Gastroesophageal sphincter (tissue), 4 donors: Measurements from ENCODE around the gene FGFR3. TPM values are rescaled to one million over a fixed set of nuclear protein-coding genes. Genes with fewer than 3 reads are reported as not detected.

ENCODE experiments used
- ATAC-seq: fragments of 150-250 bp; one replicate; pipeline ENCODE4 v1.9.1; 2016; ENCODE audit warnings: mild to moderate bottlenecking, moderate library complexity
- H3K27ac ChIP-seq, 4 donors: fragments of 200-600 bp; sonication (generic) in 3 of 4; 1 replicate in 3 of 4; 2 replicates in 1 of 4; pipeline ENCODE4 v1.5.1; 2016 to 2019
- H3K27me3 ChIP-seq: fragments of 200-600 bp; sonication (generic); one replicate; pipeline ENCODE4 v1.5.1; 2019
- H3K36me3 ChIP-seq, 2 donors: fragments of 200-600 bp; sonication (generic); one replicate each; pipeline ENCODE4 v1.5.1; 2019; ENCODE audit warnings: control low read depth in 1 of 2
- H3K4me1 ChIP-seq, 3 donors: fragments of 200-600 bp; sonication (generic); 1 replicate in 2 of 3; 2 replicates in 1 of 3; pipeline ENCODE4 v1.5.1; 2016 to 2019; ENCODE audit warnings: control low read depth in 2 of 3
- H3K4me3 ChIP-seq, 2 donors: fragments of 200-600 bp; sonication (generic); one replicate each; pipeline ENCODE4 v1.5.1; 2019; ENCODE audit warnings: mild to moderate bottlenecking in 1 of 2, moderate library complexity in 1 of 2
- H3K9me3 ChIP-seq, 3 donors: fragments of 200-600 bp; sonication (generic); one replicate each; pipeline ENCODE4 v1.5.1; 2017 to 2019; ENCODE audit warnings: control low read depth in 2 of 3
- CTCF ChIP-seq, 4 experiments: fragments of 200-600 bp in 2 of 4; fragments of 450-650 bp in 2 of 4; sonication (generic) in 1 of 4; IDR thresholded peaks; one replicate each; pipeline ENCODE4 v1.5.1; 2017 to 2019; ENCODE audit warnings: antibody characterized with exemption in 4 of 4, mild to moderate bottlenecking in 2 of 4, moderate library complexity in 2 of 4
- EP300 ChIP-seq: sonication (generic); formaldehyde crosslinking; IDR thresholded peaks from one replicate; pipeline ENCODE4 v1.6.1; 2017; ENCODE audit warnings: antibody characterized with exemption, mild to moderate bottlenecking
- POLR2A ChIP-seq, 2 donors: fragments of 450-650 bp; IDR thresholded peaks; one replicate each; pipeline ENCODE4 v1.6.1; 2017; ENCODE audit warnings: antibody characterized with exemption in 2 of 2, mild to moderate bottlenecking in 2 of 2, moderate library complexity in 1 of 2
- POLR2AphosphoS5 ChIP-seq: sonication (generic); formaldehyde crosslinking; IDR thresholded peaks from one replicate; pipeline ENCODE4 v1.6.1; 2017; ENCODE audit warnings: antibody characterized with exemption
- WGBS, 2 donors: methylation state at CpG; one replicate each; pipeline ENCODE4 v1.1.5; 2018; ENCODE audit warnings: low coverage in 1 of 2; 5-methylcytosine and 5-hydroxymethylcytosine counted together
- total RNA-seq, 4 donors: library from RNA; depleted of rRNA; stranded (reverse); fragments of >200 nt; gene quantifications; one replicate each; pipeline ENCODE4 v1.1.0, GENCODE V29; 2016

Gene FGFR3
- total RNA-seq, 4 donors from 2014 or later = 1.4 to 17.7 (median 1.8) TPM

- ATAC-seq = no peak
- Histone ChIP-seq H3K9me3 (no peaks in the 10 kb centered on the region), H3K36me3 (peaks cover 0 to 38% of the 10 kb centered on the region in 2 donors), H3K27me3 (no peaks in the 10 kb centered on the region), H3K27ac (no peak overlapping the region), H3K4me3 (no peak overlapping the region), H3K4me1 (peaks cover 0 to 45% (median 8%) of the 10 kb centered on the region in 3 donors)
- TF ChIP-seq CTCF (IDR thresholded peaks at IDR 0.05) = no peak
- no peak for TF ChIP-seq POLR2A (IDR thresholded peaks at IDR 0.05)
- TF ChIP-seq POLR2AphosphoS5 = no peak
- TF ChIP-seq EP300 = no peak
- 90% methylated on average over 6 of the region's 10 CpGs; no CpG with 5 or more reads in 1 of the 2 donors for WGBS, 2 donors
These were observed 57.2 kb downstream of the FGFR3 start for GRCh38 chr4:1850276-1850675.

- H3K4me1 ChIP-seq = peaks cover 0 to 47% (median 8%) of the 10 kb centered on the region in 3 donors
- WGBS, 2 donors = 64 to 69% methylated on average over 2 to 9 of the region's 11 CpGs
- no peaks in the 10 kb centered on the region for H3K27me3 ChIP-seq
- peaks cover 0 to 29% of the 10 kb centered on the region in 2 donors for H3K36me3 ChIP-seq
- H3K4me3 ChIP-seq = no peak overlapping the region
- no peak for ATAC-seq
- TF ChIP-seq POLR2A (IDR thresholded peaks at IDR 0.05) = no peak
- TF ChIP-seq CTCF (IDR thresholded peaks at IDR 0.05) = no peak
- no peak for TF ChIP-seq POLR2AphosphoS5
- TF ChIP-seq EP300 = no peak
- H3K9me3 ChIP-seq = no peaks in the 10 kb centered on the region
- H3K27ac ChIP-seq = no peak overlapping the region
These were observed 58.1 kb downstream of the FGFR3 start for GRCh38 chr4:1851160-1851559.

GRCh38 chr4:1851575-1852410 lies 58.7 kb downstream of the FGFR3 start:
- ATAC-seq = no peak
- Histone ChIP-seq H3K4me1 (peaks cover 0 to 50% (median 10%) of the 10 kb centered on the region in 3 donors), H3K9me3 (no peaks in the 10 kb centered on the region), H3K27me3 (no peaks in the 10 kb centered on the region), H3K36me3 (peaks cover 0 to 25% of the 10 kb centered on the region in 2 donors), H3K27ac (no peak overlapping the region), H3K4me3 (no peak overlapping the region)
- TF ChIP-seq CTCF (IDR thresholded peaks at IDR 0.05) (no peak), POLR2AphosphoS5 (no peak), EP300 (no peak), POLR2A (IDR thresholded peaks at IDR 0.05) (no peak)
- WGBS, 2 donors = 78 to 83% methylated on average over 11 to 12 of the region's 16 CpGs

GRCh38 chr4:1852904-1853623 lies 60.0 kb downstream of the FGFR3 start:
- H3K9me3 ChIP-seq = no peaks in the 10 kb centered on the region
- ATAC-seq = no peak
- H3K36me3 ChIP-seq = peaks cover 0 to 12% of the 10 kb centered on the region in 2 donors
- 57 to 74% methylated on average over 2 to 9 of the region's 9 CpGs for WGBS, 2 donors
- H3K4me1 ChIP-seq = peaks cover 0 to 62% (median 19%) of the 10 kb centered on the region in 3 donors
- no peaks in the 10 kb centered on the region for H3K27me3 ChIP-seq
- TF ChIP-seq POLR2A (IDR thresholded peaks at IDR 0.05) (no peak), POLR2AphosphoS5 (no peak), EP300 (no peak), CTCF (IDR thresholded peaks at IDR 0.05) (no peak)
- H3K4me3 ChIP-seq = no peak overlapping the region
- H3K27ac ChIP-seq = no peak overlapping the region
